GM21528 (cell line): ENCODE data around the gene ZNF814.
"Not testable (repeated sequence)": the region's sequence is repeated elsewhere in the genome, so short reads cannot be mapped to it uniquely, and the experiment has no call there.

Source experiments
- ATAC-seq: cut with Tn5 transposase; IDR thresholded peaks from one replicate; pipeline ENCODE4 v1.9.1; 2021; ENCODE audit warnings: mild to moderate bottlenecking, moderate library complexity; ENCODE audit not compliant: unreplicated experiment, low FRiP score

The ZNF814 gene

DNA sequence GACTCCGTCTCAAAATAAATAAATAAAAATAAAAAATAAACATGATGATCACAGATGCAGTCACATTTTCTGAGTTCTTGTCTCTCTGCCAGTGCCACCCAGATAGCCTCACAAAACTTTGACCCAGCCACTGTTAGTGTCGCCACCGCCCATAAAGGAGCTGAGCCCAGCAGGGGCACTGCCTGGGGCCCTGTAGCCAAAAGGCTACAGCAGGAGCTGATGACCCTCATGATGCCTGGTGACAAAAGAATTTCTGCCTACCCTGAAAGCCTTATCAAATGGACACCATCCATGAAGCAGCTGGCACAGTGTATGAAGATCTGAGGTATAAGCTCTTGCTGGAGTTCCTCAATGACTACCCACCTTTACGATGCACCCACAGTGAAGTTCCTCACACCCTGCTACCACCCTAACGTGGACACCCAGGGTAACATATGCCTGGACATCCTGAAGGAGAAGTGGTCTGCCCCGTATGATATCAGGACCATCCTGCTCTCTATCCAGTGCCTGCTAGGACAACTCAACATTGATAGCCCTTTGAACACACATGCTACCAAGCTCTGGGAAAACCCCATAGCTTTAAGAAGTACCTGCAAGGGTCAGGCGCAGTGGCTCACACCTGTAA is 20.9 kb downstream of the ZNF814 start:
- ATAC-seq = no peak

- not testable (repeated sequence) for ATAC-seq
Measured at GRCh38 chr19:57862351-57862750, 26.5 kb downstream of the ZNF814 start.

DNA sequence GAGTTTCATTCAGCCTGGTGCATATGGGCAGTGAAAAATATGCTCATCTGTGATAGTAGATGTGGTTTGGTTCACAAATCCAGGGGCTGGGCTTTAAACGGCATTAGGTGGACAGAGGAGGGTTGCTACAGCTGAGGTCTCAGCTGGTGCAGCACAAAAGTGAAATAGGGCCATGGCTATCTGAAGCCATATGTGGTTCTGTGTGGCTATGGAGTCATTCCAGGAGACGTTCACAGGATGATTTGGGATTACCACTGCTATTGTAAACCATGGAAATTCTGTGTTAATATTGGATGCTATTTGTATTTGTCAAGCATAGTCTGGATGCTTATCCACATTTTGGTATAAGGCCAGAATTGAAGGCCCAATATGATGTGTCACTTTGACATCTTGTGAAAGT is 34.7 kb downstream of the ZNF814 start:
- ATAC-seq = not testable (repeated sequence)

DNA sequence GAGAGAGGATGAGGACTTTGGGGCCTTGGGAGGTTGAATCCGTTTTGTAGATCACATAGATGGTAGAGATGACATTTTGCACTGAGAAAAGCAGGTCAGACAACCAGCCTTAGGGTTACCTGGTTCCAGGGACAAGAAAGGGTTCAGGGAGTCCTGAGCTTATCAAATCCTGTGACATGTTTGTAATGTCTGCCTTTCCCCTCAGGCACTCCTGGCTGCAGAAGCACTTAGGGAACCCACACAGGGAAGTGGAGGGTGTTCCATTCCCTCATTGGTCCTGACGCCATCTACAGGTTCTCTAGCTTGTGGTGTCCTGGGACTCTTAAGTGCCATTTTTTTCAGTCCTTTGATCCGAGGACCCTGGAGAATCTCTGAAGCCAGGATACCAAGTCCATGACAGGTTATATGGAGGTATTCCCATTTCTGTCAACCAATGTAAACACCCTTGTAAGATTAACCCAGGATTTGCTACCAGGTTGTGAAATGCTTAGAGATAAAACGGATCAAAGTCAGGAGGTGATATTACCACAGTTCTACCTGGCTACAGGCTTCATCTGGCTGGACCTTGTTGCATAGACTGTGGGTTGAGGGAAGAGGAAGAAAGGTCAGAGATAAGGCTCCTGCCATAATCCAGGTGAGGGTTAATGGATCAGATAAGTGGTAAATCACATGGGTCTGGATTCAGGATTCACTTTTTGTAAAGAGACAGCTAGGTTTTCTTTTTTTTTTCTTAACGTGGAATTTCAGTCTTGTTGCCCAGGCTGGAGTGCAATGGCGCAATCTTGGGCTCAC is 36.8 kb downstream of the ZNF814 start:
- not testable (repeated sequence) for ATAC-seq

- ATAC-seq = no peak
Measured at GRCh38 chr19:57850553-57851017, 38.3 kb downstream of the ZNF814 start.

DNA sequence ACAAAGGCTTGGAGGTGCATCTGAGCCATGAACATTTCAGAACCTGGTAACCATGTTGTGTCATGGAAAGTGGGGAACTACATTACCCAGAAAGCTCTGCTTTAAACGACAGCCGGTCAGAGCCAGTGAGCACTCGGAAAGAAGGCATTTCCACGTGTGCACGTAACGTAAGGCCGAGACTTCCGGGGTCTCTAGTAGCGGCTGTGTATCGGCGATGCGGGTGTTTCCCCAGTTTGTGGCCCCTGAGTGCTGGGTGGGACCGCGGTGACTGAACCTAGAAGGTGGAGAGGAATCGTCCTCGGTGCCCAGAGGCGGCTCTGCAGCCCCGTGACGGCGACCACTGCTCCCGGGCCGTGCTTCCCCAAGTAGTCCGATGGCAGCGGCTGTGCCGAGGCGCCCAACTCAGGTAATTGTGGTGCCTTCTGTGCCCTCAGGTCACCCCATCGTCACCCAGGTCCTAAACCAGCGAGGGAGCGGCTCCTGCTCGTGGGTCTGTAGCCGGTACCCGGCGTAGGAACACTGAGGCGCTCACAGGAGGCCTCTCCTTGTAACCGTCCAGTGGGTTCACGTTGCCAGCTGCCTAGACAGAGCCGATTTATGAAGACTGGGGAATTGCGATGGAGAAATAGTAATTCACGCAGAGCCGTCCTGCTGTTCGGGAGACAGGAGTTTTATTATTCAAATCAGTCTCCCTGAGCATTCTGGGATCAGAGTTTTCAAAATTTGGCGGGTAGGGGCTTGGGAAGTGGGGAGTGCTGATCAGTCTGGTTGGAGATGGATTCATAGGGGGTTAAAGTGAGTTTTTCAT is 39.0 kb downstream of the ZNF814 start, which contains the start of gene ZNF587:
ZNF587 (plus strand) TSS at position 194 of the 808 bp plus-strand sequence; CDS start at position 374, 180 bp downstream.
- peak; percentile 97 for ATAC-seq

- ATAC-seq = peak; percentile 44
Measured at GRCh38 chr19:57849162-57849665, 39.6 kb downstream of the ZNF814 start.

GRCh38 chr19:57847164-57847563 is 41.7 kb downstream of the ZNF814 start:
- ATAC-seq = not testable (repeated sequence)

DNA sequence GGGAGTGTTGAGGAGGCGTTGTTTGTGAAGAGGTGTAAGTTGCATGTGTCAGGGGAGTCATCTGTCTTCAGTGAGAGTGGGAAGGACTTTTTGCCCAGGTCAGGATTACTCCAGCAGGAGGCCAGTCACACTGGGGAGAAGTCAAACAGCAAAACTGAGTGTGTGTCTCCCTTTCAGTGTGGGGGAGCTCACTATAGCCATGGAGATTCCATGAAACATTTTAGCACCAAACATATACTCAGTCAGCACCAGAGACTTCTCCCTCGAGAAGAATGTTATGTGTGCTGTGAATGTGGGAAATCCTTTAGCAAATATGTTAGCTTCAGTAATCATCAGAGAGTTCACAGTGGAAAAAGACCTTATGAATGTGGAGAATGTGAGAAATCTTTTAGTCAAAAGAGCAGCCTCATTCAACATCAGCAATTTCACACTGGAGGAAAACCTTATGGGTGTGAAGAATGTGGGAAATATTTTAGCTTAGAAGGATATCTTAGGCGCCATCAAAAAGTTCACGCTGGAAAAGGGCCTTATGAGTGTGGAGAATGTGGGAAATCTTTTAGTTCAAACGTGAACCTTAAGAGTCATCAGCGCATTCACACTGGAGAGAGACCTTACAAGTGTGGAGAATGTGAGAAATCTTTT is 47.6 kb downstream of the ZNF814 start:
- no peak for ATAC-seq

GRCh38 chr19:57838622-57839191 is 50.1 kb downstream of the ZNF814 start:
- not testable (repeated sequence) for ATAC-seq

GRCh38 chr19:57836991-57837390 is 51.8 kb downstream of the ZNF814 start:
- ATAC-seq = not testable (repeated sequence)

- no peak for ATAC-seq
Measured at GRCh38 chr19:57830071-57830602, 58.7 kb downstream of the ZNF814 start, which contains the start of gene ZNF587B. Gene ZNF587B, plus strand, starts transcription at chr19:57830299. Its CDS starts 230 bp downstream, at chr19:57830529.

GRCh38 chr19:57829316-57829715 is 59.5 kb downstream of the ZNF814 start:
- no peak for ATAC-seq

GRCh38 chr19:57825511-57825910 is 63.3 kb downstream of the ZNF814 start:
- ATAC-seq = no peak

DNA sequence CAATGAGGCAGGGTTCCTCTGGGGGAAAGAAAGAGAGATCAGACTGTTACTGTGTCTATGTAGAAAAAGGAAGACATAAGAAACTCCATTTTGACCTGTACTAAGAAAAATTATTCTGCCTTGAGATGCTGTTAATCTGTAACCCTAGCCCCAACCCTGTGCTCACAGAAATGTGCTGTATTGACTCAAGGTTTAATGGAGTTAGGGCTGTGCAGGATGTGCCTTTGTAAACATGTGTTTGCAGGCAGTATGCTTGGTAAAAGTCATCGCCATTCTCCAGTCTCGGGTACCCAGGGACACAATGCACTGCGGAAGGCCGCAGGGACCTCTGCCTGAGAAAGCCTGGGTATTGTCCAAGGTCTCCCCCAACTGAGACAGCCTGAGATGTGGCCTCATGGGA is 65.2 kb downstream of the ZNF814 start:
- not testable (repeated sequence) for ATAC-seq

DNA sequence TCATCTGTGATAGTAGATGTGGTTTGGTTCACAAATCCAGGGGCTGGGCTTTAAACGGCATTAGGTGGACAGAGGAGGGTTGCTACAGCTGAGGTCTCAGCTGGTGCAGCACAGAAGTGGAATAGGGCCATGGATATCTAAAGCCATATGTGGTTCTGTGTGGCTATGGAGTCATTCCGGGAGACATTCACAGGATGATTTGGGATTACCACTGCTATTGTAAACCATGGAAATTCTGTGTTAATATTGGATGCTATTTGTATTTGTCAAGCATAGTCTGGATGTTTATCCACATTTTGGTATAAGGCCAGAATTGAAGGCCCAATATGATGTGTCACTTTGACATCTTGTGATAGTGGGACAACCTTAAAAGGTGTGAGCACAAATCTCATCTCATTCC is 65.7 kb downstream of the ZNF814 start:
- not testable (repeated sequence) for ATAC-seq

DNA sequence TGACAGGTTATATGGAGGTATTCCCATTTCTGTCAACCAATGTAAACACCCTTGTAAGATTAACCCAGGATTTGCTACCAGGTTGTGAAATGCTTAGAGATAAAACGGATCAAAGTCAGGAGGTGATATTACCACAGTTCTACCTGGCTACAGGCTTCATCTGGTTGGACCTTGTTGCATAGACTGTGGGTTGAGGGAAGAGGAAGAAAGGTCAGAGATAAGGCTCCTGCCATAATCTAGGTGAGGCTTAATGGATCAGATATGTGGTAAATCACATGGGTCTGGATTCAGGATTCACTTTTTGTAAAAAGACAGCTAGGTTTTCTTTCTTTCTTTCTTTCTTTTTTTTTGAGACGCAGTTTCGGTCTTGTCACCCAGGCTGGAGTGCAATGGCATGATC is 67.3 kb downstream of the ZNF814 start:
- ATAC-seq = not testable (repeated sequence)

GRCh38 chr19:57821095-57821494 is 67.7 kb downstream of the ZNF814 start:
- ATAC-seq = not testable (repeated sequence)

- ATAC-seq = no peak
Measured at GRCh38 chr19:57820599-57820998, 68.2 kb downstream of the ZNF814 start.
